ENCODE measurements around the gene IL1R2.

Gene IL1R2, protein sequence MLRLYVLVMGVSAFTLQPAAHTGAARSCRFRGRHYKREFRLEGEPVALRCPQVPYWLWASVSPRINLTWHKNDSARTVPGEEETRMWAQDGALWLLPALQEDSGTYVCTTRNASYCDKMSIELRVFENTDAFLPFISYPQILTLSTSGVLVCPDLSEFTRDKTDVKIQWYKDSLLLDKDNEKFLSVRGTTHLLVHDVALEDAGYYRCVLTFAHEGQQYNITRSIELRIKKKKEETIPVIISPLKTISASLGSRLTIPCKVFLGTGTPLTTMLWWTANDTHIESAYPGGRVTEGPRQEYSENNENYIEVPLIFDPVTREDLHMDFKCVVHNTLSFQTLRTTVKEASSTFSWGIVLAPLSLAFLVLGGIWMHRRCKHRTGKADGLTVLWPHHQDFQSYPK

GRCh38 chr2:101991721-101992145 is at the start of gene IL1R2:
Gene IL1R2 (plus strand): TSS chr2:101991960. CDS start chr2:102008576, 16,616 bp downstream.
- TF ChIP-seq GATA2 (IDR thresholded peaks at IDR 0.05; ENCODE audit: low read depth, low read length) (no peak), GATA3 (IDR thresholded peaks at IDR 0.05; ENCODE audit: low read depth, low read length) (no peak)

GRCh38 chr2:101942851-101943250 is 48.9 kb upstream of the IL1R2 start:
- no peak for TF ChIP-seq GATA3 (IDR thresholded peaks at IDR 0.05; ENCODE audit: low read depth, low read length)

DNA sequence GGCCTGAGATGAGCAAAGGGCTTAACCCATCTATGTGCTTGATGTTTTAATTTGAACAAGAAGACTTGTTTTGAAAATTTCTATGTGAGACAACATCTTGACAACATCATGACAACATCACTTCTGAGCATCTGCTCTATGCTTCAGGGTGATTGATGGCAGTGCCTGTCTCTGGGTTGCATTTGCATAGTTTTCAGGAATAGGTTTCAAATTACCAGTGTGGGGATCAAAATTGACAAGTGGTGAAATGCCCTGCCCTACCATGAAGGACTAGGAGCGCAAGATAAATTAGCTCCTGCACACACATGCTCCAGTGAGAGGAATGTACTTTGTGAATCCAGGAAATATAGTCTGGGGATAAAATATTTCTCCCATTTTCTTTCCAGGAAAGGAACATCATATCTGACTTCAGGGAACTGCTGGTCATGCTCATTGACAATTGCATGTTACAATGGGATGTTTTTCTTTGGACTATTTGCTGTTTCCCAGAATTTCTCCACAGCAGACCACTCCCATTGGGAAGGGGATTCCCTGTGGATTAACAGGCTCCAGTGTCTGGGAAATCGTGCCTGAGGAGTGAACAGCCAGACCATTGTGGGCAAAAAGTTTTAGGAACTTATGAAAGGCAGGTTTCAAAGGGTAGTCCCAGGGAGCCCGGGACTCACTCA is 45.3 kb upstream of the IL1R2 start:
- TF ChIP-seq GATA3 (IDR thresholded peaks at IDR 0.05; ENCODE audit: low read depth, low read length) (no peak), GATA2 (IDR thresholded peaks at IDR 0.05; ENCODE audit: low read depth, low read length) (no peak)

GRCh38 chr2:101947374-101947773 is 44.4 kb upstream of the IL1R2 start:
- TF ChIP-seq GATA3 (IDR thresholded peaks at IDR 0.05; ENCODE audit: low read depth, low read length) (no peak), GATA2 (IDR thresholded peaks at IDR 0.05; ENCODE audit: low read depth, low read length) (no peak)

DNA sequence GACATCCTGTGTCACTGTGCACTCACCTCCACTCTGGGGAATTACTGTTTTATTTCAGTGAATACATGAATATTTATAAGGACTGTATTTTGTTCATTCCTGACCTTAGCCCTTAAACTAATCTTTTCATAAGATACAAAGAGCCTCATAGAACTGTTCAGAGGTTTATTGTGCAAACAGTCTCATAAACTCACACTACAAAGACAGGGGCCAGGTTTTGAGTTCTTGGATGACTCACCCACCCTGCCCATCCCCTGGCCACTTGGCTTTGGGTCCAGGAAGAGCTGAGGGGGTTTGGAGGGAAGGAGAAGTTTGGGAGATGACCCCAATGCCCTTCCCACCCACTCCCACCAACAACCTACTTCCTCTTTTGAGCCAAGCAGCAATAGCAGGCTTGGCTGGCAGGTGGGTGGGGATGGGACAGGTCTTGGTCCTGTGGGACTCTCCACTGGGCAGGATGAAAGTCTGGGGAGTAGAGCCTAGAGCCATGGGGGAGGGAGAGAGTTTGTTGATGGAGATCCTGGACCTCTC is 43.1 kb upstream of the IL1R2 start:
- no peak for TF ChIP-seq GATA2 (IDR thresholded peaks at IDR 0.05; ENCODE audit: low read depth, low read length)
- no peak for TF ChIP-seq GATA3 (IDR thresholded peaks at IDR 0.05; ENCODE audit: low read depth, low read length)

GRCh38 chr2:101949304-101949703 is 42.5 kb upstream of the IL1R2 start:
- TF ChIP-seq GATA3 (IDR thresholded peaks at IDR 0.05; ENCODE audit: low read depth, low read length) = no peak
- TF ChIP-seq GATA2 (IDR thresholded peaks at IDR 0.05; ENCODE audit: low read depth, low read length) = no peak

GRCh38 chr2:101951296-101951695 is 40.5 kb upstream of the IL1R2 start:
- TF ChIP-seq GATA3 (IDR thresholded peaks at IDR 0.05; ENCODE audit: low read depth, low read length) (no peak), GATA2 (IDR thresholded peaks at IDR 0.05; ENCODE audit: low read depth, low read length) (no peak)

DNA sequence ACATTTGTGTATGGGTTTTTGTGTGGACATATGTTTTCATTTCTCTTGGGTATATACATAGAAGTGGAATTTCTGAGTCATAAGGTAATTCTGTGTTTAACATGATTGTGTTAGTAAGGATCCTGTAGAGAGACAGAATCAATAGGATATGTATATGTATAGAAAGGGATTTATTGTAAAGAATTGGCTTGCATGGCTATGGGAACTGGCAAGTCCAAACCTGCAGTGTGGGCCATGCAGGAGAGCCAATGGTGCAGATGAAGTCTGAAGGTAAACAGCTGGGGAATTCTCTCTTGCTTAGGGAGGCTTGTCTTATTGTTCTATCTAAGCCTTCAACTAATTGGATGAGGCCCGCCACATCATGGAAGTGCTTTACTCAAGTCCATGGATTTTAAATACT is 39.2 kb upstream of the IL1R2 start:
- TF ChIP-seq GATA2 (IDR thresholded peaks at IDR 0.05; ENCODE audit: low read depth, low read length) (no peak), GATA3 (IDR thresholded peaks at IDR 0.05; ENCODE audit: low read depth, low read length) (no peak)

GRCh38 chr2:101956465-101957438 is 35.0 kb upstream of the IL1R2 start:
- no peak for TF ChIP-seq GATA3 (IDR thresholded peaks at IDR 0.05; ENCODE audit: low read depth, low read length)
- TF ChIP-seq GATA2 (IDR thresholded peaks at IDR 0.05; ENCODE audit: low read depth, low read length) = no peak

- TF ChIP-seq GATA3 (IDR thresholded peaks at IDR 0.05; ENCODE audit: low read depth, low read length) (no peak), GATA2 (IDR thresholded peaks at IDR 0.05; ENCODE audit: low read depth, low read length) (no peak)
Observed at GRCh38 chr2:101958061-101958460, 33.7 kb upstream of the IL1R2 start.

DNA sequence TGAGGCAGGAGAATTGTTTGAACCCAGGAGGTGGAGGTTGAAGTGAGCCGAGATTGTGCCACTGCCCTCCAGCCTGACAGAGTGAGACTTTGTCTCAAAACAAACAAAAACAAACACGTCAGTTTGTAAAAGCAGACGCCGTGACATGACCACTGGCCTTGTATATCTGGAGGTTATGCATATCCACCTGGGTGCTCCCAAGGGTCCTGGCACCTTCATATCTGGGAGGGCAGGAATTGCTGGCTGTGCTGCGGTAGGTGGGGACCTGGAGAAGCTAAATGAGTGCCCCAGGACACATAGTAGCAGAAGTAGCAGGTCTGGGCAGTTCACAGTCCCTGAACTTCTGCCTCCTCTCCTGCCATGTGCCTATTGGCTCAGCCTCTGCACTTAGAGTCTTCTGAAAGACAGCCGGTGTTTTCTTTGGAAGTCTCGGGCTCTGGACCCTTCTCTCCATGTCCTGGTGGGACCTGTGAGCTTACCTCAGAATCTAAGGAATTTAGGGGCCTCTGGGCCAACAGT is 30.9 kb upstream of the IL1R2 start:
- TF ChIP-seq GATA2 (IDR thresholded peaks at IDR 0.05; ENCODE audit: low read depth, low read length) = no peak
- TF ChIP-seq GATA3 (IDR thresholded peaks at IDR 0.05; ENCODE audit: low read depth, low read length) = no peak

DNA sequence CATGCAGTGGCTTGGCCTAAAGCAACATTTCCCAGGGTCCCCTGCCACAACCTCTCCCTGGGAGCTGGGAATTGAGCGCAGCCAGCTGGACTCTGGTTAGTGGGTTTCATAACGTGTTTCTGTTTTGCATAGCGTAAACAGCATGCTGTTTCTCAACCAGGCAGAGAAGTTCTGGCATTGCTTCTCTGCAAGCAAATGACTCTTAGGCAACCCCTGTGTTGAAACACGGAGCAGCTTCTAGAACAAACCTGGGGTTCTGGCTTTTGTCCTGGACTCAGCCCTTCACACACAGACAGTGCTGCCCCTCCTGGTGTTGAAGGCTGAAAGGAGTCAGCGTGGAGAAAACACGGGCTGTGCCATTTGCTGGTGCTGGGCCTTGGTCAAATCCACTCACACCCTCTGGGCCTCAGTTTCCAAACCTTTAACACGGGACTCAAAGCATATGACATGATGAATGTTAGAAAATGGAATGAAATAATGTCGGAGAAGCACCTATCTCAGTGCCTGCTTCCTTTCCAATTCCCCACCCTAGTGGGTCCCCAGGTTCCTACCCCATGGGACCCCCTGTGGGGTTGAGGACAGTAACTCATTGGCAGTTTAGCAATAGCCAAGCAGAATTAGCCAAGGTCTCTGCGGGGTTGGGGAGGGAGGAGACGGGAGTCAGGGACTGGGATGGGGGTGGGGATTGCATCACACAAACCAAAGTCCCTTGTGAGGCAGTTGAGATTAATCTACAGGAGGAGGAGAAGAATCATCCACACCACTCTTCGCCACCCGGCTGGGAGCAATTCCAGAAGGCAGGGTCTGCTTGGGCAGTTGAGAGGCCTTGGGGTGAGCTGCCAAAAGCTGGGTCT is 30.2 kb upstream of the IL1R2 start:
- no peak for TF ChIP-seq GATA3 (IDR thresholded peaks at IDR 0.05; ENCODE audit: low read depth, low read length)
- no peak for TF ChIP-seq GATA2 (IDR thresholded peaks at IDR 0.05; ENCODE audit: low read depth, low read length)

DNA sequence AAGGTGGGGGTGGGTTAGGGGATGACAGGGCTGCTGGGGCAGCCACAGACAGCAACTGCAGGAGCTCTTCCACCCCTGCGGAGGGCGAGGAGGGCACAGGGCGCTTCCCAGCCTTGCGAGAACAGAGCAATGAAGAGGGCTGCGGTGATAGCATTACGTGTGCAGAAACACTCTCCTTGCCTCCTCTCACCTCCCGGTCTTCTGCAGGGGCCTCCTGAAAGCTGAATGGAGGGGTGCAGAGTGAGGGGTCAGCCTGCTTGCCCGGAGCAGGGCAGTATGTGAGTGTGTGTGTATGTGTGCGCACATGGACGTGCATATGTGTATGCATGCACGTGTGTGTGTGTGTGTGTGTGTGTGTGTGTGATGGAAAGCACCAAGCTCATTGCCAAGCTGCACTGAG is 29.5 kb upstream of the IL1R2 start:
- no peak for TF ChIP-seq GATA2 (IDR thresholded peaks at IDR 0.05; ENCODE audit: low read depth, low read length)
- no peak for TF ChIP-seq GATA3 (IDR thresholded peaks at IDR 0.05; ENCODE audit: low read depth, low read length)

Data from SH-SY5Y (cell line).